Left lobe of liver (tissue), 2 donors: Measurements from ENCODE around the gene NXF1. TPM values are rescaled to one million over a fixed set of nuclear protein-coding genes. Genes with fewer than 3 reads are reported as not detected.
"Not testable (repeated sequence)": the region's sequence is repeated elsewhere in the genome, so short reads cannot be mapped to it uniquely, and the experiment has no call there.

Experiments used
- ATAC-seq: fragments of 200-7000 bp; cut with Tn5 transposase; one replicate; pipeline ENCODE4 v1.9.1; 2020; ENCODE audit warnings: mild to moderate bottlenecking, moderate library complexity
- DNase-seq: peaks from one replicate; pipeline ENCODE4 v3.0.0-alpha.2; 2020; ENCODE audit warnings: low spot score
- total RNA-seq: library from RNA; stranded (reverse); gene quantifications from one replicate; pipeline ENCODE4 v1.2.1, GENCODE V29; 2021
- donor health status: DM: no; HTN: no; CAD: no; lungs with moderate emphysema.
- donor health status: DM: no; HTN: yes; CAD: no.

Gene NXF1
- total RNA-seq: 42.8 TPM

DNA sequence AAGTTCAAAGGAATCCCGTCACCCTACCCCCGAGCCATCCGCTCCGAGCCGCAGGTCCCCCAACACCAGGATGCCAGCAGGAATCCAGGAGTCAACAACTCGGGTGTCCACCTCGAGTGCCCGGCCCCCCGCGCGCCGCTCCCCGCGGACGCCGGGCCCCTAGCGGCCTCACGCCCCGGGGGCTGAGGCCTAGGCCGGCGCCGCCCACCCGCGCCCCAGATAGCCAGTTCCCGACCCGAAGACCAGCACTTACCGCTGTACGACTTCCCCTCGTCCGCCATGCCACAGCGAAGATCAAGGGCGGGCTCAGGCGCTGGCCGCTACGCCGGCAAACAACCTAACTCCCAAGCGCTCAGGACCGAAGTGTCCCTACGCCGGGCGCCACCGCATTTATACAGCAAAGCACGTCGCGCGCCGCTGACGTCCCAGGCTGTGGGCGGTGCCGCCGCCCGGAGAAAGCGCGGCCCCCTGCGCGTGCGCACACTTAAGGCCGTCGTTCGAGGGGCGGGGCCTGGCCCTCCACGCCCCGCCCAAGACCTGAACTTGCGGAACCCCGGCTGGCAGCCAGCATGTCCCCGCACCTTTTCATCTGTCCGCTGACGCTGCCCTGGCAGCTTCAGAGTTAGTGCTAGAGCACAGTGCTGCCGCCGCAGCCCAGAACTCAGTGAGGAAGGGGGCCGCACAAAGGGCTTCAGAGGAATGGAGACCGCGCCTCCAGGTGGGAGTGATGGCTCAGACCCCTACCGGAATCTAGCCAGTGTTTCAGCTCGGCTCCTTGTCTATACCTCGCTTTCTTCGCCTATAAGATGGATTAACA, at the start of gene NXF1:
Gene NXF1 (minus strand): TSS at position 365 of the 817 bp plus-strand sequence. CDS start 84 bp downstream, at position 281.
- peak; percentile 90 for ATAC-seq
- DNase-seq: peak; percentile 98

DNA sequence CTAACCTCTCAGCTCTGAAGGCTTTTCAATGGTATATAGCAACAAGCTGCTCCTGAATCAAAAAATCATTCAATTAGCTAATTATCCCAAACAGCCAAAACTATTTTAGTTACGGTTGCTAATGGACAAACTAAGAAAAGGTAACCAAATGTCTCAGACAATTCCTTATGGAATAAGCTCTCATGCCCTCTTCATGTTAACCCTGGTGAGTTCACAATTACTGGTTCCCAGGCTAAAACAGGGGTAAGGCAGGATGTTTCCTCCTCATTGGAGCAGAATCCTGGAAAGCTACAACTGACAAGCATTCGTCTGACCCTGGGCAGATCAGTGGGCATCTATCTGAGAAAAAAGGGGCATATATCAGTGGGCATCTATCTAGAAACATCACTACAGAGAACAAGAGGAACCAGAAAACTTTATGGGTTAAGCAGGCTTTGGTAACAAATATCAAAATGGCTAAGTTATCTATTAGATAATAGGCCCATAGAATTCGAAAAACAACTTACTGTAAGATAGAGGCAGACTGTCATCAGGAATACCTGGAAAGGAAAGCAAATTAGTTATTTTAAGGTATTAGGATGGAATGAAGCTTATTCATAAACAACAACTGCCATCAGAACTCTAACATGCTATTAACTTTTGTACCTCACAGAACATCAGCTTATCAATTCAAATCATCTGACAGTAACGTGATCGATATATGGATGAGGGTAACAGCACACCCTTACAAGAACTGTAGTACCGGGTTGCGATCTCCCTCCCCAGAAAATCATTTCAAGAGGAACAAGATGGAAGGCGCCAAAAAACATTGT, 49.0 kb upstream of the NXF1 start:
- ATAC-seq (no peak), DNase-seq (no peak)

DNA sequence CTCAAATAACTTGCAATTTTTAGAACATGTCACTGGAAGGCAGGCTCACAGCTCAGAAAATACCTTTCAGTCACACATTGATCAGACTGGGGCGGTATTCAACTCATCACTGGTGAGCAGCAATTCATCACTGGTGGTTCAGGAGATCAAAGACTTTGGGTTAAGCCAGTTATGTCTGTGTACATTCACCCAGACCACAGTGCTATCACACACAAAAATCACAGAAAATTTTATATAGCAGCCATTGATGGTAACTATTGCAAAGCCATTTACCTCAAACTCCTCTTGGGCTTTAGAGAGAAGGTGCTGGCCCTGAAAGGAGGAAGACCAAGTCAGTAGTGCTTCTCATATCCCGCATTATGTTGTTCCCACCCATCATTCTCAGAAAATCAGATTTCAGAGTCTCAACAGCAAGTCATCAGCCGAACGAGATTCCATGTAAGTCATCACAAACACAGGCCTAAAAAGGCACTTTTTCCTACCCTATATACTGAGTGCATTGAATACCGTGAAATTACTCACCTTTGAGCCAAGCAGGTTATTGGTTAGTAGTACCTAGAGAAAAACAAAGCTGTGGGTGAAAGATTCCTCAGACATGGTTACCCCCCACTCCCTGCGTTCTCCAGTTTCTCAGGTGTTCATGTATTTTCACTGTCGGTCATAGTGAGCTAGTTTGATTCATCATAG, 48.2 kb upstream of the NXF1 start:
- ATAC-seq (no peak), DNase-seq (no peak)

DNA sequence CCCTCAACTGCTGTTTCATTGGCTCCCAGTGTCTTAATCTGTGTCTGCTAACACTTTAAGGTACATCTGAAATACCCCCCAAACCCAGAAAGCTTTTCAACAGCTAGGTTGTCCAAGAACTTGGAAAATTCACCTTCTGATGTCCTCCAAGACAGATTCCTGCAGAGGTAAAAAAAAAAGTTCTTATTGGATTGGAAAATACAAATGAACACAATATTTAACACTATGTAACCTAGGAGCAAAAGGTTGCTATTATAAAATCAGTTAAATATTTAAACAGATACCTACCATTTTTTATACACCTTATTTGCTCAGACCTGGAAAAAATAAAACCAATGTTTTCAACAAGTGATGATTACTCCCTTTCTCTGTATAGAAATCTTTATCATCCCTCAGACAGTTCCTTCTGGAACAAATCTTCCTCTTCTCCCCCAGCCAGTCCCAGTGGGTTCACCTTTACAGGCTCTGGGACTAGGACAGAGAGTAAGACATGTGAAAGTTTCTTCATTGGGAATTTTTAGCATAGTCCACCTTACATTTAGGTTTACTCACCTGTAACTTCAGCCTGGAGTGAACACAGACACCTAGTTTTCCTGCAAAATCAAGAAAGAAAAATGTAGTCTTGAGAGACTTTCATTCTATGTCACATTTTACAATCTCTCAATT, 47.4 kb upstream of the NXF1 start:
- no peak for ATAC-seq
- DNase-seq: no peak

DNA sequence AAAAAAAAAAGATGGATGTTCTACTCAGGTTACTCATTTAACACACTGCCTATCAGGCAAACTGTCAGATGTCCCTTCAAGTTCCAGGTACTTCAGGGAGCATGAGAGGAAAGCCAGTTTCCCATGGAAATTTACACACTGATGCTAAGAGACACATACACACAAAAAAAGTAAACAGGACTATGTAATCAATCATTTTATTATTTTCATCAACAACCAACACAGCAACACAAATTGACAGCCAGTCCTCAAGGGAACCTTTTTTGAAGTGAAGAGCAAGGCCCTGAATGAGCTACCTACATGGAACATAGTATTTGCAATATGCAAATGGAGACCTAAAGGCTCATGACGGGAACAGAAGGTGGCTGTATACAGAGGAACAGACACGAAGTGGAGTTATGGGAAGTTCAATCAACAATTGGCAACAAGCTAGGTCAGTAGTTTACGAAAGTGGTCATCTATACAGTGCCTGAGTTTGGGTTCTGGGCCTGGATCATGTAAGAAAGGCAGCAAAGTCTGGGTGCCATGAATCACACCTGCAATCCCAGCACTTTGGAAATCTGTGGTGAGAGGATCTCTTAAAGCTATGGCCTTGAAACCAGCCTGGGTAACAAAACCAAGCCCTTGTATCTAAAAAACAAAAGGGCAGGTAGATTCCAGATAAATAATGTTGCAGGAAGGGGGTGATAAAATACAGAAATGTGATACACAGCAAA, 46.7 kb upstream of the NXF1 start:
- ATAC-seq (no peak), DNase-seq (no peak)

DNA sequence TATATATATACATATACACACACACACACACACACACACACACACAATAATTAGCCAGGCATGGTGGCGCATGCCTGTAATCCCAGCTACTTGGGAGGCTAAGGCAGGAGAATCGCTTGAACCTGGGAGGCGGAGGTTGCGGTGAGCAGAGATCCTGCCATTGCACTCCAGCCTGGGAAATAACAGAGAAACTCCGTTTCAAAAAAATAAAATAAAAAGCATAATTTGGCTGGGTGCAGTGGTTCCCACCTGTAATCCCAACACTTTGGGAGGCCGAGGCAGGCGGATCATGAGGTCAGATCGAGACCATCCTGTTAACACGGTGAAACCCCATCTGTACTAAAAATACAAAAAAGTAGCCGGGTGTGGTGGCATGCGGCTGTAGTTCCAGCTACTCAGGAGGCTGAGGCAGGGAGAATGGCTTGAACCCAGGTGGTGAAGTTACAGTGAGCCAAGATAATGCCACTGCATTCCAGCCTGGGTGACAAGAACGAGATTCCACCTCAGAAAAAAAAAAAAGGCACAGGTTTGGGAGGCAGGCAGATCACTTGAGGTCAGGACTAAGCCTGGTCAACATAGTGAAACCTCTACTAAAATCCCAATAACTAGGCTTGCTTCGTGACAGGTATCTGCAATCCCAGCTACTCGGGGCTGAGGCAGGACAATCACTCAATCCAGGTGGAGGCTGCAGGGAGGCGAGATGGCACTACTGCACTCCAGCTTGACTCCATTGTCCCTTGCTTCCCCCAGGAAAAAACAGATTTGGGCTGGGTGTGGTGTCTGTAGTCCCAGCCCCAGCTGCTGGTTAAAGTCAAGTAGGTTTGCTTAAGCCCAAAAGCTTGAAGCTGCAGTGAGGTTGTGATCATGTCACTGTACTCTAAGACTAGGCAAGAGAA, 45.9 kb upstream of the NXF1 start:
- ATAC-seq (no peak), DNase-seq (no peak)

DNA sequence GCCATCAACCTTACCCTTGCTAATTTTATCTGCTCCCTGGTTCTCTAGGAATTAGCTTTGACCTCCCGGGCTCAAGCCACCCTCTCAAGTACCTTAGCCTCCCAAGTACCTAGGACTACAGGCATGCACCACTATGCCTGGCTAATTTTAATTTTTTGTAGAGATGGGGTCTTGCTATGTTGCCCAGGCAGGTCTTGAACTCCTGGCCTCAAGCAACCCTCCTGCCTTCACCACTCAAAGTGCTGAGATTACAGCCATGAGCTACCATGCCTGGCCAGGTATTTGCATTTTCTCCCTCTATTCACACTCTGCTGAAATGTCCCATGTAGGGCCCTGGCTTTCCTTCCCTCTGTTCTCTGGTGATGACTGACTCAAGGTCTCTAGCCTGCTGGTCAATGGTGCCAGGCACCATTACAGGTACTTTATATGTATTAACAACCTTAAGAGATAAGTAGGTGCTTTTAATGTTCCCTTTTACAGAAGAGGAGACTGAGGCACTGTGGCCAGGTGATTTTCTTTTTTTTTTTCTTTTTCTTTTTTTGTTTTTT, 42.6 kb upstream of the NXF1 start:
- no peak for DNase-seq
- no peak for ATAC-seq

DNA sequence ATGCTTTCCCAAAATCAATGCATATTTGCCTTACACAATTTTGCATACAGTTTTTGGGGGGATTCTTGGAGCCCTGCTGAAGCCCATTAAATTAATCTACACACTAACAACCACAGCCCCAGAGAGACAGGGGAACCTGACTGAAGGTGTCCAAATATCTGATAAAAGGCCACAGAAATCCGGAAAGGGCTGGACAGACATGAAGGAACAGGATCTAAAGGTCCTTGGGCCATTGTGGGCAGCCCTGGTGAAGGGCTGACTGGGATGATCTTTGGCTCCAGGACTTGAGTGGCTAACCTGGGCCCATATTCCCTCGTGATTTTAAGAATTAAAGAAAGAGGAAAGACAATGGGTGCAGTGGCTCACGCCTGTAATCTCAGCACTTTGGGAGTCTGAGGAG, 40.9 kb upstream of the NXF1 start:
- ATAC-seq: no peak
- DNase-seq: no peak

DNA sequence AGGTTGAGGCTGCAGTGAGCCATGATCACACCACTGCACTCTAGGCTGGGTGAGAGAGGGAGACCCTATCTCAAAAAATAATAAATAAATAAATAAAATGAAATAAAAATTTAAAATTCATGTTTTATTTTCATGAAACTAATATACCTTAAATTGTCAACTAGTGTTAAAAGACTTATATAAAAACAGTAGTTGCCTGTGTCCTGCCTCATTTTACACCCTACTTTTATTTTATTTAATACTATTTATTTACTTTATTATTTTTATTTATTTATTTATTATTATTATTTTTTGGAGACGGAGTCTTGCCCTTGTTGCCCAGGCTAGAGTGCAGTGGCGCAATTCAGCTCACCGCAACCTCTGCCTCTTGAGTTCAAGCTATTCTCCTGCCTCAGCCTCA, 38.9 kb upstream of the NXF1 start:
- DNase-seq (no peak), ATAC-seq (no peak)

DNA sequence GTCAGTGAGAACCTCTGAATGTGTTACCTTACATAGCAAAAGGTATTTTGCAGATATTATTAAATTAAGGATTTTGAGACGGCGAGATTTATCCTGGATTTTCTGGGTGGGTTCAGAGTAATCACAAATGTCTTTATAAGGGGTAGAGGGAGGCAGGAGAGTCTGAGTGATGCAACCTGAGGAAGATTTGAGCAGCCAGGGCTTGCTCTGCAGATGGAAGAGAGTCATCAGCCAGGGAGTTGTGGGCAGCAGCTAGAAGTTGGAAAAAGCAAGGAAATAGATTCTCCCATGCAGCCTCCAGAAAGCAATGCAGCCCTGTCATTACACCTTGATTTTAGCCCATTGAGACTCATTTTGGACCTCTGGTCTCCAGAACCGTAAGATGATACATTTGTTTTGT, 38.2 kb upstream of the NXF1 start:
- ATAC-seq (no peak), DNase-seq (no peak)

DNA sequence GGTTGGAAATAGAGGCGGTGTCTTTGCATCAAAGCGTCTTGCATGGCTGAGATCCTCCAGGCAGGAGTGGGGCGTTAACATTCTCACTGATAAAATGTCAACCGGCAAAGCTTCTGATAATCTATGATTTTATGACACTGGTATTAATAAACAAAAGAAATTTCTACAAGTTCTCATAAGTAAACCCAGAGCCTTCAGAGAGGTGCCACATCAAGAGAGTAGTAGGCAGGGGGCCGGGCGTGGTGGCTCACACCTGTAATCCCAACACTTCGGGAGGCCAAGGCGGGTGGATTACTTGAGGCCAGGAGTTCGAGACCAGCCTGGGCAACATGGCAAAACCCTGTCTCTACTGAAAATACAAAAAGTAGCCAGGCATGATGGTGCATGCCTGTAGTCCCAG, 37.7 kb upstream of the NXF1 start:
- ATAC-seq, DNase-seq: not testable (repeated sequence)

DNA sequence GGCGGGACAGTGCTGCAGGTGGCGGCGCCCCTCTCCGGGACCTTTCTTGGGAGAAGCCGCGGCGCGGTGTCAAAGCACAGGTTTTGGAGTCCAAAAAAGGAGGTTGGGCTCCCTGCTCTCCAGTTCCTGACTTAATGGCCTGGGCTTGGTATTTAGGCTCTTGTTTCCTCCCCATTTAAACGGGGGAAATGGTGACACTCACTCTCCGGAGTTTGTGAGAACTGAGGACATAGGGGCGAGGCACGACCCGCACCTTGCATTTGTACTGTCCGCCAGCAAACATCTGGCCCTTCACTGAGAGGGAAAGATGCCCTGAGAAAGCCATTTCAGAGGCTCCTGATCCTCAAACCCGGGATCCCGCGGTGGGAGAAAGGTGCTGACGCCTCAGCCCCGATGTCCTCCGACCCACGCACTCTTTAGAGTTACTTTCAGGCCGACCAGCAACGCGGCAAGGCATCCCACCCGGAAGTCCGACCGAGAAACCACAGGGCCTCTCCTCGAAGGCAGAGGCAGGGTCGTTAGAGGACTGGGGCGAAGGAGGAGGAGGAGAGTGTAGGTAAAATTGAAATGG, 37.0 kb upstream of the NXF1 start:
- DNase-seq (peak; percentile 58), ATAC-seq (peak; percentile 13)

DNA sequence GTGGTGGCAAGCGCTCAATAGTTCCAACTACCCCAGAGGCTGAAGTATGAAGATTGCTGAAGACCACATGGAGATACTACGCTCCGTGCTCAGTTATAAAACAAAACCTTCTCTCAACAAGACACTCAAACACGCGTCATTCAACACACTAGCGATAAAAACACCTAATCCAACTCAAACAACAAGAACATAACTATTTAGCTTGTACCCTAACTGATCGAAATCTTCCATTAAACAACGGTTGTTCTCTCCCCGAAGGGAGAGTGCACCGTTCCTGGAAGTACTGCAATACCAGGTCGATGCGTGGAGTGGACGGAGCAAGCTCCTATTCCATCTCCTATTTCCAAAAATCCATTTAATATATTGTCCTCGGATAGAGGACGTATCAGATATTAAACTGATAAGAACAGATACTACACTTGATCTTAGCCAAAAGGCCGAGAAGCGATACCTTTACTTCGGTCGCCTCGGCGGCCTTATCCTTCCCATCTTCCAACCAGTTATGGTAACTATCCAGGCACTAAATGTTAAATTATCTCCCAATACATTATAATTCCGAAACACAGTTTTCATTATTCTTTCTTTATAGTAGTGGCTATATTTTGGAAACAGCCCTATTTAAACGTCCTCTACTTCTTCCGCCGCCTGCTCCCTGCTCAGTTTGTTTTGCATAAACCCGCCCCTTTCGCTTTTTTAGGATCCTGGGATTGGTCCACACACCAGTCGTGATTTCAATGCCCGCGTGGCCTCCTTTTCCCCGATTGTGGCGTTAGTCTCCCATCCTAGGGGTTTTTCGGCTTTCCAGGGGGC, 36.3 kb upstream of the NXF1 start:
- peak; percentile 88 for DNase-seq
- ATAC-seq: peak; percentile 77

DNA sequence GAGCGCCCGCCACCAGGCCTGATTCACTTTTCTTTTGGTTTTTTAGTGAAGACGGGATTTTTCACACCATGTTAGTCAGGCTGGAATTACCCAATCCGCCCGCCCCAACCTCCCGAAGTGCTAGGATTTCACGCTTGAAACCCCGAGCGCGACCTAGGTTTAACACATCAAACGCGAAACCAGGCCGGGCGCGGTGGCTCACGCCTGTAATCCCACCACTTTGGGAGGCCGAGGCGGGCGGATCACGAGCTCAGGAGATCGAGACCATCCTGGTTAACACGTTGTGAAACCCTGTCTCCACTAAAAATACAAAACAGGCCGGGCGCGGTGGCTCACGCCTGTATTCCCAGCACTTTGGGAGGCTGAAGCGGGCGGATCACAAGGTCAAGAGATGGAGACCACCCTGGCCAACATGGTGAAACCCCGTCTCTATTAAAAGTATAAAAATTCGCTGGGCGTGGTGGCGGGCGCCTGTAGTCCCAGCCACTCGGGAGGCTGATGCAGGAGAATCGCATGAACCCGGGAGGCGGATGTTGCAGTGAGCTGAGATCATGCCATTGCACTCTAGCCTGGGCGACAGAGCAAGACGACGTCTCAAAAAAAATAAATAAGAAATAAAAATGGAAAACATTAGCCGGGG, 35.6 kb upstream of the NXF1 start:
- ATAC-seq (peak; percentile 9), DNase-seq (peak; percentile 69)

DNA sequence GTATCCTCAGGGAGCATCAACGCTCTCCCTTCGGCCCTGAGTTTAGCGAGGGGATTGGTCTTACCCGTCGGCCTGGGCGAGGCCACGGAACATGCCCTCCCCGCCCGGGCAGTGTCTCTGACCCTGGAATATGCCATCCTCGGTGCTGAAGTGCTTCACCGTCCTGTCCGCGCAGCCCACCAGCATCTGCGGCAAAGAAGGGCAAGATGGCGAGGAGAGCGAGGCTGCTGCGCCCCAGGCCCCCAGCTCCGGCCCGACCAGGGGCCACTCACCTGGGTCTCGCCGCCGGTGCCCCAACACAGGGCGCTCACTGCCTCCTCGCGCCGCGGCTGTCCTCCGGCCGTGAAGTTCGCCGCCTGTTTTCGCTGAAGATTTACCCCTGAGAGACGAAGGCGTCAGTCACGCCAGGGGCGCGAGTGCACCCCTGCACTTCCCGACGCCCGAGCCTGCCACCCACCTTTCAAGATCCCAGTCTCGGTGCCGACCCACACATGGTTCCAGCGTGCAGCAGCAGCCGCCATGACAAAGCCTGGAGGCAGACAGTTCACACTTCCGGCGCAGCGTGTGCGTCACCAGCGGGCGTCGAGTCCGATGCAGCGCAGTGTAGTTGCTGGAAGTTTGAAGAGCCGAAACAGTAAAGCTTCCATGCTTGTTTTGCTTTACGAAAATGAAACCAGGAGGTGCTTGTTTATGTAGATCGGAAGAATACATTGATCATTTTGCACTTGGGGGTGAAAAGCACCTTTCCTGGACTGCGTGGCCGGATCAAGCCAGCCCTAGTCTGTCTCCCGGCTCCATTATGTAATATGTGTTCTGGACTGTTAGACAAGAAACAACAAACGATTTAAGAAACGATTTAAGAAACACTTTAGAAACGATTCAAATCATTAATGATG, 34.1 kb upstream of the NXF1 start, which contains the start of gene WDR74:
Gene WDR74 (minus strand): TSS at position 541 of the 896 bp plus-strand sequence. CDS start 20 bp downstream, at position 521.
- peak; percentile 69 for ATAC-seq
- peak; percentile 95 for DNase-seq

DNA sequence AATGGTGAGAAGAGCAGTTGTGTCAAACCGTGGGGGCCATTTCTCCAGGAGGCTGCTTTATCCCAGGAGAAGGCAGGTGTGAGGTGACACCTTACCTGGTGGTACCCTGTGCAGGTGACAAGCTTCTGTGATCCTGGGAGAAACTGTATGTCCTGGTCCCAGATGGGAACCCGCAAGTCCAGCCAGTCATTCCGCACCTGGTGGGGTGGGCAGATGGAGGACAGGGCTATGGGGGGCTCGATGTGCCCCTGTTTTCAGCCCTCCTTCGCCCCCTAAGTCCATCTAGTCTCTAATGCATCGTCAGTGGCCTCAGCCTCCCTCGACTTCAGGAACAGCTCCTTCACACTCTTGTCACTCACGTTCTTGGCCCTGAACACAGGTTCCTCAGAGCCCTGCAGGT, 30.1 kb upstream of the NXF1 start:
- no peak for DNase-seq
- no peak for ATAC-seq
